Bronchus fibroblast of lung (primary cell): ENCODE data around the gene CD52. TPM values are rescaled to one million over a fixed set of nuclear protein-coding genes. Genes with fewer than 3 reads are reported as not detected.

ENCODE experiments used
- total RNA-seq: library from RNA; depleted of rRNA; stranded (reverse); fragments of >200 nt; gene quantifications from 2 replicates; pipeline ENCODE4 v1.2.3, GENCODE V29; 2015

CD52 gene, protein sequence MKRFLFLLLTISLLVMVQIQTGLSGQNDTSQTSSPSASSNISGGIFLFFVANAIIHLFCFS
- not detected in 2 replicates for total RNA-seq

GRCh38 chr1:26317612-26318337, at the start of gene CD52:
Gene CD52 (plus strand): TSS chr1:26317958. CDS start chr1:26318018, 60 bp downstream.

GRCh38 chr1:26279456-26280332, 38.1 kb upstream of the CD52 start, which contains the start of gene SH3BGRL3:
Gene SH3BGRL3 (plus strand): TSS chr1:26280086. CDS start chr1:26280156, 70 bp downstream.

DNA sequence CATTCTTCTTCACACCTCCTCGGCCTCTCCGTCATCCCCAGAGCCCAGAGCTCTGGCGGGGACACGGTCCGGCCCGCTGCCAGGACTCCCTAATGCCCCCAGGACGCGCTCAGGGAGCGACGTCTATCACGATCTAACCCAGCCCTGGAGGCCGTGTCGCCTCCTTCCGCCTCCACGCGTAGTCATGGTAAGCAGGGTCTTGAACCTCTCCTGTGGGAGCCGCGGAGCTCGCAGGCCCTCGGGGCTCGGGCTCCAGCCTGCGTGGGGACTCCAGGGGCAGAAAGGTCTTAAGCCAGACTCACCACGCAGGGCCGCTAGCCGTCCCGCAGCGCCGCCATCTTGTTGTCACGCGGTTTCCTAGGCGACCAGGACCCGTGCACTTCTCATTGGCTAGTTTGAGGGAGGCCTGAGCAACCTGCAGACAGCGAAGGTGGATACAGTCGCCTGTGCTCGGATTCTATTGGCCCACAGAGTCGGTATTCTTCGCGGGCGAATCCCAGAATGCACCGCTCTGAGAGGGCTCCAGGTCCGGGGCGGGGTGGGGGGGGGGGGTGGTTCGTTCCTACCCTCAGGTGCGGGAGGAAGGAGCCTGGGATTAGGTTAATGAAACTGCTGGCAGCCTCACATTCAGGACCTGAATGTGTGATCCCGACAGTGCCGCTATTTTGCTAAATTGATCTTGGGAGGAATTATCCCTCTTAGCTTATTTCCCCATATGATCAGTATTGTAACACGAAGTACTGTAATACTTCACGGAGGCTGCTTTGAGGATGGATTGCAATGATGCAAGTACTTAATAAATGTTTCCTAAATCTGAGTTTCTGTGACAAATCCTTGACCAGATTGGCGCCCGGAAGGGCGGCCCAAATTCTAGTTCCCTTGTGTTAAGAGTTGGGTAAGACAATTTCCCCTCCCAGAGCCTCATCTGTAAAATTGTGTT, 11.2 kb upstream of the CD52 start, which contains the start of gene UBXN11:
Gene UBXN11 (minus strand): TSS at position 347 of the 940 bp plus-strand sequence. CDS start 3,753 bp downstream, outside the sequence.

DNA sequence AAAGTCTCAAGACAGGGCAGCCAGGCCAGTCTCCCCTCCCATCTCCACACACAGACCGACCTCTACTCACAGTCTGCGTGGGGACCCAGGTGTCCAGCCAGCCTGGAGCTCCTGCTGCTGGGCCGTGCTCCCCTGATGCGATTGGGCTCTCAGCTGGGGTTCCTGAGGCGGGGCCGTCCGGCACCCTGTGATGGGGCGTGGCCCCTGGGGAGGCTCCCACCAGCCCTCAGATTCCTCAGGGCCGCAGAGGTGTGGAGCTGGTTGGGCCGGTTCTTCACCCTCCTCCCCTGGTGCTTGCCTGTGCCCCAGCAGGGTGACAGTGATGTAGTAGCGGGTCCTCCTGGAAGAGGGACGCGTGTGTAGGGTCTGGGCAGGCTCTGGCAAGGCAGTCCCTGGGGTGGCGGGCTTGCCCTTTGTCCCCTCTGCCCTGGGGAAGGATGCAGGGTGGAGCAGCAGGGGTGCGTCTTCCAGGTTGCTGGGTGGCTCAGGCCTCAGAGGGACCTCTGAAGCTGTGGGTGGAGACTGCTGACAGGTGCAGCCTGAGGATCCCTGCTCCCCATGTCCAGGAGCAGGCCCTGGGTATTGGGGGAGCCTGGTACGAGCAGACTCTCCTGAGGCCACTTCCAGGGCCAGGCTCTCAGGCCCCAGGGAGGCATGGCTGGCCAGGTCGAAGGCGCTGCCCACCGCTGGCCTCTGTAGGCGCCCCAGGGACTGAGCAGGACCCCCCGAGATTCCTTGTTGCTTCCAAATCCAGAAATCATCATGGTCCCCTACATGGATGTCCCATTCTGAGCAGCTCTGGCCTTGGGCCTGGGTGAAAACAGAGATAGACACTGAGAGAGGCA, 36.4 kb downstream of the CD52 start, which contains the start of gene CRYBG2:
Gene CRYBG2 (minus strand): TSS at position 155 of the 845 bp plus-strand sequence. CDS start 7,473 bp downstream, outside the sequence.

Other genes with a start within 250 kb of the CD52 start
- 1.3 and 1.8 TPM in 2 replicates for gene PDIK1L, start 206.1 kb upstream of the CD52 start, total RNA-seq
- not detected in 2 replicates for gene FAM110D, start 158.9 kb upstream of the CD52 start, total RNA-seq
- gene C1orf232, start 149.0 kb upstream of the CD52 start, total RNA-seq = not detected in 2 replicates
- 62.1 and 65.6 TPM in 2 replicates for gene ZNF593, start 148.1 kb upstream of the CD52 start, total RNA-seq
- gene ZNF593OS, start 146.1 kb upstream of the CD52 start, total RNA-seq = not detected in 2 replicates
- gene CNKSR1, start 140.5 kb upstream of the CD52 start, total RNA-seq = 0.15 and 0.17 TPM in 2 replicates
- not detected in 2 replicates for gene CATSPER4, start 127.4 kb upstream of the CD52 start, total RNA-seq
- 12.4 and 13.7 TPM in 2 replicates for gene CEP85, start 83.8 kb upstream of the CD52 start, total RNA-seq
- 227 and 265 TPM in 2 replicates for gene SH3BGRL3, start 37.9 kb upstream of the CD52 start, total RNA-seq
- gene UBXN11, start 11.3 kb upstream of the CD52 start, total RNA-seq = 6.9 and 8.0 TPM in 2 replicates
- gene CRYBG2, start 36.2 kb downstream of the CD52 start, total RNA-seq = 1.3 TPM in 1 of 2 replicates, not detected in the other
- not detected in 2 replicates for gene ZNF683, start 54.8 kb downstream of the CD52 start, total RNA-seq
- not detected in 2 replicates for gene LIN28A, start 92.9 kb downstream of the CD52 start, total RNA-seq
- gene DHDDS, start 114.4 kb downstream of the CD52 start, total RNA-seq = 40.7 and 48.6 TPM in 2 replicates
- gene HMGN2, start 154.5 kb downstream of the CD52 start, total RNA-seq = 738 and 976 TPM in 2 replicates
- 7.9 and 10.9 TPM in 2 replicates for gene RPS6KA1, start 211.8 kb downstream of the CD52 start, total RNA-seq